HPDE6-E6E7 (cell line): Measurements from ENCODE around the gene SLC17A9.

Experiments
- DNase-seq: peaks from one replicate; pipeline ENCODE4 v3.0.0; 2011; ENCODE audit warnings: missing footprints; ENCODE audit errors: extremely low spot score

SLC17A9 gene

GRCh38 chr20:62921119-62921687, 31.3 kb upstream of the SLC17A9 start:
- peak; percentile 81 for DNase-seq

- no peak for DNase-seq
Observed at GRCh38 chr20:62922451-62922921, 30.0 kb upstream of the SLC17A9 start.

- DNase-seq = peak; percentile 88
Observed at GRCh38 chr20:62923059-62923668, 29.3 kb upstream of the SLC17A9 start.

GRCh38 chr20:62923669-62924441, 28.7 kb upstream of the SLC17A9 start:
- no peak for DNase-seq

GRCh38 chr20:62924442-62925075, 27.9 kb upstream of the SLC17A9 start:
- DNase-seq = peak; percentile 72

DNA sequence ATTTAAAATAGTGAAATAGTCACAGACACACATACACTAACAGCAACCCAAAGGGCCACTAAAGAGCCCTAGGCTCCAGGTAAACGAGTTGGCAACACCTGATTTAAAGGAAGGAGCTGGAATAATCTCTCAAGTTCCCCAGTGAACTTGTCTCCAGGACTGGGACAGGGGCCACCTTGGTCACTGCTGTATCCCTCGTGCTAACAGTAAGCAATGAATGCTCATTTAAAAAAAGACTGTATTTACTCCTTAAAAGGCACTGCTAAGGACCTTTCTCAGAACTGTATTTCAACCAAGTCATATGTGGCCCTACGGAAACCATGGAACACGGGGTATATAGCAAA, 27.5 kb upstream of the SLC17A9 start:
- no peak for DNase-seq

GRCh38 chr20:62925420-62926228, 26.9 kb upstream of the SLC17A9 start:
- no peak for DNase-seq

DNA sequence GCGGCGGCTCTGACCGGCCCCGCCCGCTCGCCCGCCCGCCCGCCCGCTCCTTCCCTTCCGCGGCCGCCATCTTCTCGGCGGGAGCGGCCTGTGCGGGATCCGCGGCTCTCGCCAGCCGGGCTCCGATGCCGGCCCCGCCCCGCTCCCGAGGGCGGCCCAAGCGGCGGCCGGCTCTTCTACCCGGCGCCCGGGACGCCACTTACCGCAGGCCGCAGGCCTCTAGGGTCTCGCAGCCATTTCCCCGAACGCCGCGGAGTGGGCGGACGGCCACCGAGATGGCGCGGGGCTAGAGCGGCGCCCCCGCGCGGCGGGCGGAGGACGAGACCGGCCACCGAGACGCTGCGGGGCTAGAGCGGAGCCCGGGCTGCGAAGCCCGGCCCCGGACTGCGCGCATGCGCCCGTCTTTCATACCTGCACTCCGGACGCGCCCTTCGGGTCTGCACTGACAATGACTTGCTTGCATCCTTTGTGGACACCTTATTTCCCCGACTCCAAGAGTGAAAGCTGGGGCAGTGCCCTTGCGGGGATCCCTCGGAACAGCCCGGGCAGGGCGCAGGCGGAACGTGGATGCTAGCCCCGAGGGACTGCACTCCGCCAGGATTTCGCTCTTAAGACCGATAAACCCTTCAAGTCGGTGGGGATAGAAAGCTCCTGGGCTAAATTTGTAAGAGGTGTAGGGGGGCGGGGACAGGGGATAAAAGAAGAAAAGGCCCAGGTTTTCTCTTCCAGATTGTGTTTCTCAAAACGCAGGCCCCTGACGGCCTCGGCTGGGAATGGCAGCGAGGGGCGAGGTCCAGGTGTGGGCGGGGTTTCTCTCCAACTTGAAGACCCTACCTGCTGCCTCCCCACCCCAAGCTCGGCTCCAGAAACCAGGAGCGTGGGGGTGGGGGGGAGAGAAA, 26.0 kb upstream of the SLC17A9 start, which contains the start of gene DIDO1:
TSS of gene DIDO1 (minus strand) at position 277 of the 899 bp plus-strand sequence.
- peak; percentile 100 for DNase-seq

DNA sequence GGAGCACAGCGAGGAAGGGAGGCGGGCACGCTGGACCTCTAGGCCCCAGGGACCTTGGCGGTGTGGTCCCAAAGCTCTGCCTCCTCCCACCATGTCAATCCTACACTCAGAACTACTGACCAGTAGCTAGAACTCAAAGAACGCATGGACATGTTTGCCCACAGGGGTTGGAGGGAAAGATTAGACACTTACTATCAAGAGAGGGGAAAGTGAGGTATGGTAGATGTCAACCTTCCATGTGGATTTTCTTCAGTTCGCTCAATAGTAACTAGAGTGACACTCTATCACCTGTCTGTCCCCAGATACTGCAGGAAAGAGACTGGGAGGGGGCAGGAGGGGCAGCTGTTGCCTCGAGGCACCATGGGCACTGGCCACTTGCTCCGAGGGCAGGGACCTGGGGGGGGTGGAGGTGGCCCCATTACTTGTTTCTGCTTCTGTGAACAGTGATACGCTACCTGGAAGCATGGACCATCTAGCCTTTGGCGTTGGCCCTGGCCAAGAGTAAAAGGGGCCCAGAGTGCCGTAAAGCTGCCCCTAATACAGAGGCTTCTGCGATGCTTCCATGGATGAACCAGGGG, 25.3 kb upstream of the SLC17A9 start:
- DNase-seq = no peak

- DNase-seq = no peak
Observed at GRCh38 chr20:62928246-62928939, 24.1 kb upstream of the SLC17A9 start.

DNA sequence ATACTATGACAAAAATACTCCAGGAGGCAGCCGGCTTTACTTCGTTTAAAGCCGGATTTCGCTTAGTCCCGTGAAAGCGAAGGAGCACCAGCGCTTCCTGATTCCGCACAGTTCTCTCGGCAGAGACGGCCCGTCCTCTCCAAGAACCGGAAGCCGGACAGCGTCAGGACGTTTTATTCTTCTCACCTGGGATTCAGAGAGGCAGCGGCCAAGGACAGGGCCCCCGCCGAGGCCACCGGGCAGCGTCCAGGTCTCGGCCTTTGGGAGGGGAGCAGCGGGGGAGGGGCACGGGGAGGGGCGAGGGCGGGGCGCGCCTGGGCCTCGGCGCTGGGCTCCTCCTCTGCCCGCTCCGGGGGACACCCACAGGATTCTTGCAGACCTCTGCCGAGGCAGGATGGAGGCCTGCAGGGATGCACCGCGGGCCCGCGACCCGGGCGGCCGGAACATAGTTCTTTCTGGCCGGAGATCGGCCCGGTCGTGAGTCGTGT, 23.4 kb upstream of the SLC17A9 start:
- no peak for DNase-seq

DNA sequence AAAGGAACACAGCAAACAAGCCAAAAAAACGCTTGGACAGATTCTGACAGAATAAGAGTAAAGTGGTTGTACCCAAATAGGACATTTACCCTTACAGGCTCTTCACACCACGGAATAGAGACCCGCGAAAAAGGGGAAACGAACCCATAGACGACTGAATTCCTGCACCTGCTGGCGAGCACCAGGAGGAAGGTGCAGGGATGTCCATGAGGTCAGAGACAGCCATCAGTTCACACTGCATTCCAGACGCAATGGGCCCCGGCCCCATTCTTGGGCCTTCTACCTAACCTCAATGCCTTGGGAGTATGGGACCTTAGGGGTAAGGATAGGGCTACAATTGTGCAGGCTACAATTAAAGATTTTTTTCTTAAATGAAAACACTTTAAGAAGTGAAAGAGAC, 21.0 kb upstream of the SLC17A9 start:
- DNase-seq = no peak

DNA sequence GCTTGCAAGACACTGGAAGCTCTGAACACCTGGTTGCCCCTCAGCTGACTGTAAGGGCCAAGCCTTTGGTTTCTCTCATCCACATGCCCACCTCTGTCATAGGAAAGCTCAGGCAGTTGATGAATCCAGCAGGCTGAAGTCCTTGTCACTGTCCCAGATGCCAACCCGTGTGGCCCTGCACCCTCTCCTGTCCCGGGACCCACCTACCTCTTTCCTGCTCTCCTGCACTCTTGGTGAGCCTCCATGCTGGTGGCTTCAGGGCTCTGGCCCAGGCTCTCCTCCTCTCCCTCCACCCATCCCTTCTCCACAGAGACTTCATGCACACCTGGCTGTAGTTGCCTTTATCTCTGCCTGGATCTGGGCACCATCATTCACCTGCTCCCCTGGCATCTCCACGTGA, 18.5 kb upstream of the SLC17A9 start:
- DNase-seq = no peak

DNA sequence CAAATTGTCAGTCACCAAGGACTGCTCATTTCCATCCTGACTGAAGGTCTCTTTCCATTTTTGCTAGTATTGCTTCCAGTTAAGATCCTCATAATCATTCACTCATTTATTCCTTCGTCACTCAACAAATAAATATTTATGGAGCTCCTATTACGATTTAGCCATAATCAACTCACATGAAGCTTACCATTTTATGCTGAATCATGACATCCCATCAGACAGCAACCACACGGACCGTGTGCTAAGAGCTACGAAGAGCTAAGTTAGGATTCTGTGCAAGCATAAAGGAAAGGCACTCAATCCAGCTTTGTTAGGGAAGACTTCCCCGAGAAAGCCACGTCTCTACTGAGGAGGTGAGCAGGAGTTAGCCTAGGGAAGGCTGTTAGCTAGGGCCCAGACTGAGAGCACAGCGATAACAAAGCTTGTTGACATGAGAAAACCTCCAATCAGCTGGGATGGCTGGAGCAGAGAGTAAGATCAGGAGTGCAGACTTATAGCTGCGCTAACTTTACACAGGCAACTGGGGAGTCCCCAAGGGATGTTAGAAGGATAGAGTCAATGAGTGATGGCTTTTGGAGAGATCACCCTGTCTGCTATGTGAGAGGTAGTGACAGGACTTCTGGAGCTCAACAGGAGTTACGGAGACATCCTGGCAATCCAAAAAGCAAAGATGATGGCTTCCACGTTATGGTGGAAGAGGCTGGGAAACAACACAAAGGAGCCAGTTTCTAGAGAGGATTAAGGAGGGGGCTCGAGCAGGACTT, 17.1 kb upstream of the SLC17A9 start:
- no peak for DNase-seq

GRCh38 chr20:62935968-62936585, 16.4 kb upstream of the SLC17A9 start:
- no peak for DNase-seq

DNA sequence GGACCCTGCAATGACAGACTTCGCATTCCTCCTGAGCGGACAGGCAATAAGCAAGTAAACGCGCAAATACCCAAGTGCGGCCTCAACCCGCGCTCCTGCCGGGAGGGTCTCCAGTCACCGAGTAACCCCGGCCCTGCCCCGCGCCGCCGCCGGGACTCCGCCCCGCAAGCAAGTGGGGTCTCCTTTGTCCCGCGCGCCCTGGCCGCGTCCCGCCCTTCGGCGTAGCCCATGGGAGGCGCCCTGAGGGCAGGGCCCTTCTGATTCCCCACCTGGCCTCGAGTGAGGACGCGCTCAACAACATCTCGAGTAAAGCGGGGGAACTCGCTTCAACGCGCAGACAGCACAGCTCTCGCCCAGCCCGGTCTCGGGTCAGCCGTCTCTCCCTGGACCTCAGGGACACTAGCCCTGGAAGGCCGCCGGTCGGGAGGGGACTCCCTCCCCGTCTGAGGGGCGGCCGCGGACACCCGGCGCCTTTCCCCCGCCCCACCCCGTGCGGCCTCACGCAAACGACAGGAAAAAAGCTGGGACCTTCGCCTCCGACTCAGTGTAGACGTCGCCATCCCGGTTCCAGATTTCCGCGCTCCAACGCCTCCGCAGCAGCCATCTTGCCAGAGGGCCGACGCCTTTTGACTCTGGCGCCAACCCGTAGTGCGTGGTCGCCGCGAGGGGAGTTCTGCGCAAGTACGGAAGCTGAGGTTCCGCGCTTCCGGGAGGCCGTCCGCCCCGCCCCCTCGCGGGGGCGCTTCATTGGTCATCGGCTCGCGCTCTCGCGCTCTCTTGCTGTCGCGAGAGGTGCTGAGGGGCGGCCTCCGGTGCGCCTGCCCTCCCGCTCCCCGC, 15.0 kb upstream of the SLC17A9 start:
- peak; percentile 97 for DNase-seq
